Measurements from ENCODE around the gene ZNF70. TPM values are rescaled to one million over a fixed set of nuclear protein-coding genes. Genes with fewer than 3 reads are reported as not detected.

The ZNF70 gene
- total and polyA plus RNA-seq, 2 of the 13 experiments (the other 11 are each of a cell fraction or from before 2014, with no cell fraction given), result 0.62 to 3.6 TPM

- TF ChIP-seq ZNF800 (CRISPR knock-in tag; IDR thresholded peaks at IDR 0.05) (peak; percentile 86), THRA (CRISPR knock-in tag; IDR thresholded peaks at IDR 0.05; ENCODE audit: borderline replicate concordance) (peak; percentile 11; the same call in 1 of the 2 replicates), TBX3 (IDR thresholded peaks at IDR 0.05; ENCODE audit: borderline replicate concordance) (0 out of 2 replicates have a peak, but pooled peaks have one; percentile 28), ZNF557 (CRISPR knock-in tag; IDR thresholded peaks at IDR 0.05) (no peak), ZNF451 (CRISPR knock-in tag; IDR thresholded peaks at IDR 0.05) (peak; percentile 50; the same call in 1 of the 2 replicates), RAD21 (CRISPR knock-in tag; IDR thresholded peaks at IDR 0.05) (peak; percentile 91), ZBTB39 (CRISPR knock-in tag; IDR thresholded peaks at IDR 0.05) (peak; percentile 78; the same call in 1 of the 2 replicates), HNRNPLL (IDR thresholded peaks at IDR 0.05; ENCODE audit: low read depth, low read length, poor library complexity, severe bottlenecking) (peak; percentile 82), TEAD3 (CRISPR knock-in tag; optimal IDR thresholded peaks at IDR 0.05; ENCODE audit: borderline replicate concordance) (no peak), ZNF749 (CRISPR knock-in tag; IDR thresholded peaks at IDR 0.05; ENCODE audit: borderline replicate concordance) (peak; percentile 59; the same call in 1 of the 2 replicates), REPIN1 (CRISPR knock-in tag; IDR thresholded peaks at IDR 0.05; ENCODE audit: borderline replicate concordance, low read depth) (peak; percentile 78; the same call in 1 of the 2 replicates), LRRFIP1 (CRISPR knock-in tag; conservative IDR thresholded peaks at IDR 0.05) (no peak), NCOR1 (IDR thresholded peaks at IDR 0.05; ENCODE audit: borderline replicate concordance, low read length) (peak; percentile 13; the same call in 1 of the 2 replicates), AFF4 (CRISPR knock-in tag; IDR thresholded peaks at IDR 0.05) (no peak), U2AF1 (optimal IDR thresholded peaks at IDR 0.05; ENCODE audit: low read depth, low read length) (no peak)
These were observed 17.0 kb upstream of the ZNF70 start, which contains the start of gene CHCHD10 (continued) for GRCh38 chr22:23767673-23768548.
